GM18502 (cell line): ENCODE data around the gene GLDN.
"Not testable (repeated sequence)": the region's sequence is repeated elsewhere in the genome, so short reads cannot be mapped to it uniquely, and the experiment has no call there.

Experiments used
- ATAC-seq: cut with Tn5 transposase; IDR thresholded peaks from one replicate; pipeline ENCODE4 v1.9.1; 2021; ENCODE audit warnings: mild to moderate bottlenecking; ENCODE audit not compliant: unreplicated experiment, poor library complexity

GLDN gene

DNA sequence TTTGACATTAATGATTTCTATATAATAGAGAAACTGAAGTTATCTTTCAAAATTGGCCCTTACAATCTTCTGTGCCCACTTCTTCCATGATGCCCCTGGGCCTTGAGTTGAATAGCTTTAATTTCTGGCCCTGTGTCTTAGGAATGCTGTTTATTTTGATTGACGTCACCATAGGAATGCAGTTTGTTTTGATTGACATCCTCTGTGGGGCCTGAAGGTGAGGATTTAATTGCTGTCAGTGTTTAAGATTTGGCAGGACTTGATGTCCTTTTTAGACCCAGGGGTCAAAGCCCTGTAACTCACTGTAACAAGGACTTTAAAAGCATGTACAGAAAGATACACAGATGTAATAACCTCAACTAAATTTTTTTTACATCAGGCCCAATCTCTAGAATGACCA is 83.3 kb downstream of the GLDN start:
- ATAC-seq: no peak

DNA sequence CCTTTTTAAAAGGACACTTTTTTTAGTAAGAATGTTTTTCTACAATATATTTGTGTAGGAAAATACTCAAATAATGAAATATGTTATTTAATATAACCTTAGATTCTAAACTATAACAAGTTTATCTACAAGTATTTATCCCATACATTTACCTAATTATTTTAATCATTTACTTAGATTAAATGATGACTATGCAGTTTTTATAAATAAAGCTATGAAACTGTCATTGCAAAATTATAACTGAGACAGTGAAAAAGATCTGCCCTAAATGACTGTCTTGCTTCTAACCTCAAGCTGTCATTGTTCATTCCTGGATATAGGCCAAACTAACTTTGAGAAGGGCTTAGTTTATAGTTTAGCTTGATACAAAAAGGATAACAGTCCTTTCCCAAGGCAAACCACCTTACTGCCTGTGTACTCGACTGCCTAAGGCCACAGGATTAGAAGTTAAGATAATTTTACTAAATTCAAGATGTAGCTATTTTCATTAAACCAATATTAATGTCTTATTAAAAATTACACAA is 84.1 kb downstream of the GLDN start:
- no peak for ATAC-seq

DNA sequence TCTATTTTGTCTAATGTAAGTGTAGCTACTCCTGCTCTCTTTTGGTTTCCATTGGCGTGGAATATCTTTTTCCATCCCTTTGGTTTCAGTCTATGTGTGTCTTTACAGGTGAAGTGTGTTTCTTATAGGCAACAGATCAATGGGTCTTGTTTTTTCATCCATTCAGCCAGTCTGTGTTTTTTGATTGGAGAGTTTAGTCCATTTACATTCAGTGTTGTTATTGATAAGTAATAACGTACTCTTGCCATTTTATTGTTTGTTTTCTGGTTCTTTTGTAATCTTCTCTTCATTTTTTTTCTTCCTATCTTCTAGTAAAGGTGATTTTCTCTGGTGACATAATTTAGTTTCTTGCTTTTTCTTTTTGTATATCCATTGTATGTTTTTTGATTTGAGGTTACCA is 97.1 kb downstream of the GLDN start:
- ATAC-seq: no peak

DNA sequence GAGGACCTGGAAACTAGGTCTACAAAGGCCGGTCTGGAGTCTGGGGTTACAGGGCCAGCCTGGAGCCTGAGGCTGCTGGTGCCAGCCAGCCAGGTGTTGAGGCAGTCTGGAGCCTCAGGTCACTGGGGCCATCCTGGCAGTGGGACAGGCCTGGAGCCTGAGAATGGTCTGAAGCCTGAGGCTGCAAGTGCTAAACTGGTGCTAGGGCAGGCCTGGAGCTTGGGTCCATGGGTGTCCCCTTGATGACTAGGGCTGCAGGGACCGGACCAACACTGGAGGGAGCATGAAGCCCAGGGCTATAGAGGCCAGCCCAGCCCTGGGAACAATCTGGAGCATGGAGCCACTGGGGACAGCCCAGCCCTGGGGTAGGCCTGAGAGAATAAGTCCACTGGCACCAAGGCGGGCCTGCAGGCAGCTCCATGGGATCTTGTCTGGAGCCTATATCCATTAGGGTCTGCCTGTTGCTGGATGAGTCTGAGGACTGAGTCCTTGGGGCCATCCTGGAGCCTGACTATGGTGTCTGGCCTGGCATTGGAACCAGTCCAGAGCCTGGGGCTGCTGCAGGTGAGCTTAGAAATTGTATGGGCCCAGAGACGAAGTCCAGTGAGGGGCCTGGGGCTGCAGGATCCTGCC is 101.9 kb downstream of the GLDN start:
- ATAC-seq: no peak

DNA sequence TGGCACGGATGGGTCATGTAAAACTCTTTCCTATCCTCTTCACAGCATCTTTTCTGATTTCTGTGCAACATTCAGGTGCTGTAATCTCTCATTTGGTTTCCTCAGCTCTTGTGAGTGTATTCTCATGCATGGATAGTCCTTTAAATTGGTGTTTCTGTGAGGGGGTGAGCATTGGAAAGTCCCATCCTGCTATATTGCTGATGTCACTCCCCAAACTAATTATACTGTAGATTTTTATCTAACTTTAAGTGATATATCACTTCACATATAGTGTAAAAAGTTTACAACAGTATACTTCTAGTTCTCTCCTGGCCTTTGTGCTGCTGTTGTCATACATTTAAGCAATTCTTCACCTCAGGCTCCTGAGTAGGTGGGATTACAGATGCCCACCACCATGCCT is 102.7 kb downstream of the GLDN start:
- no peak for ATAC-seq

DNA sequence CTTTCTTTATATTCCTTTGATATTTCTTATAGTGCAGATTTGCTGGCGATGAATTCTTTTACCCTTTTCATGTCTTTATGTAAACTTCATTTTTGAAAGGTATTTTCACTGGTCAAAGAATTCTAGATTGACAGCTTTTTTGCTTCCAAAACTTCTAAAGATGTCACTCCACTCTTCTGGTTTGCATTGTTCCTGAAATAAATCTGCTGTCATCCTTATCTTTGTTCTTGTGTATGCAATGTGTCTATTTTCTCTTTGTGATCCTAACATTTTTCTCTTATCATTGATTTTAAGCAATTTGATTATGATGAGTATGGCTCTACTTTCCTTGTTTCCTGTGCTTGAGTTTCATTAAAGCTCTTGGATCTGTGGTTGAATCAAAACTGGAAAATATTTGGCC is 103.4 kb downstream of the GLDN start:
- ATAC-seq: no peak

DNA sequence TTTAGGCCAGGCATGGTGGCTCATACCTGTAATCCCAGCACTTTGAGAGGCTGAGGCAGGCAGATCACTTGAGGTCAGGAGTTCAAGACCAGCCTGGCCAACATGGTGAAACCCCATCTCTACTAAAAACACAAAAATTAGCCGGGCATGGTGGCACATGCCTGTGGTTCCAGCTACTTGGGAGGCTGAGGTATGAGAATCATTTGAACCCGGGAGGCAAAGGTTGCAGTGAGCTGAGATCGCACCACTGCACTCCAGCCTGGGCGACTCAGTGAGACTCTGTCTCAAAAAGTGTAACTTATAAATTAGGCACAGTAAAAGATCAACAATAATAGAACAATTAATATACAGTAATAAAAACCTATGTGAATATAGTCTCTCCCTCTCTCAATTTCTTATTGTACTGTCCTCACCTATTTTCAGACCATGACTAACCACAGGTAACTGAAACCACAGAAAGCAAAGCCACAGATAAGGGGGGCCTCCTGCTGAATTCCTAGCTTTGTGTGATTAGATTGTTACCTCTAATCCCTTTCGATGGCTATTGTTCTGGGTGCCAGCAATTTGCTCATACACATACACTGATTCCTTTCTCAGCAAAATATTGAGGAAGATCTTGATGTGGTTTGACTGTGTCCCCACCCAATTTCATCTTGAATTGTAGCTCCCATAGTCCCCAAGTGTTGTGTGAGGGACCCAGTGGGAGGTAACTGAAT is 104.7 kb downstream of the GLDN start:
- not testable (repeated sequence) for ATAC-seq

DNA sequence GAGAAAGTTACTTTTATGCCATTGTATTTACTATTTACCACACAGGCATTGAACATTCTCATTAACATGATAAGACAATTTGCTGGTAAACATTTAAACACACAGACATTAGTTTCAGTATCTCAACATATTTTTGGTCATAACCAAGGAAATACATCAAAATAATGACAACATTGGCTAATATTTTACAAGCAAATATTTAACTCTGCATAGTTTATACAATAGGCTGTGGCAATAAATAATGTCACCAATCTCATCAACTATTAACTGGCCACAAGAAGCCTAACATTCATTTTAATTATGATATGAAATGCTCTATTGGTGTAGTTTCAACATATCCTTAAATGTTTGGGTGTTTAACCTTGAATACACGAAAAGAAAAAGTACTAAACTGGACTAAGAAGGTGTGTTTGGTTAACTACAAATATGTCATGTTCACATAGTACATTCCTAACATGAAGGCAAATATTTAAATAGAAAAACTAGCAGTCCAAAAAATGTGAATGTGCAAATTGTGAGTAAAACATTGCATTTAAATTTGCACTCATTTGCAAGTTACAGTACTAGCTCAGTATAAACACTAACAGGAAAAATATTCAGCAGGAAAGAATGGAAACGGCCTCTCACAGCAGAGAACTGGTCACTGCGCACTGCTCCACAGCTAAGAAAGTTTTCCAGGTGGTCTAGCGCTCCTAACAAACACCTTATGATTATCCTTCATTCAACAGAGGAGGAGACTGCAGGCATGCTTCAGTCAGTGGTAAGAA is 106.6 kb downstream of the GLDN start:
- ATAC-seq: no peak

DNA sequence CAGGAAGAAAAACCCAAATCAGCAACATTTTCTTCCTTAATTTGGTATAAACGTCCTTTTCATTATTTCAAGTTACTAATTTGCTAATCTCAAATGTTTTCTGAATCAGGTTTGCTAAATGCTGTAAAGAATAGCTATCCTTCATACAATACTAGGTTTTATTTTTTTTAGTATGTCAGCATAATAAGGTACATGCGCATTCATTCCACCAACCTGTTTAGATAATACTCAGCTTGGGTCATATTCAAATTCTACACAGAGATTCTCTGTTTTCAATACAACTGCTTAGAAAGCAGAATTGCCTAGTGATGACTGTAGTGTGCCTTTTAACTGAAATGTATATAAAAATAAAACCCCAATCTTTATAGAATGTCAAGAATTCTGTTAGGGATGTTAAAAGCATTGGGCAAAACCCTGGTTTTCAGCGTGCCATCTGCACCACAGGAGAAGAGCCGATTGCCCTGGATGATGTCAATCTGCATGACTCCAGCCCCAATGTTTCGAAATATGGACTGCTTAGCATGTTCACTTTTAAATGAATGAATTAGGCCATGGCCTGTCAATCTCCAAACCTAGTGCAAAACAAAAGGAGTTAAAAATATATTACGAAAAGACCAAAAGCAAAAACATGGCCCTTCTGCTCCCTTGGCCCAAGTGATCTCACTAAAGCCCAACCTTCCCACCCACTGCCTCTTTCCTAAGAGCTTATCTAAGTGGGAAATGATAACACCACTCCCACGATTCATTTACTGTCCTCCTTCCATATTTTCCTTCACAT is 107.4 kb downstream of the GLDN start:
- ATAC-seq: no peak

DNA sequence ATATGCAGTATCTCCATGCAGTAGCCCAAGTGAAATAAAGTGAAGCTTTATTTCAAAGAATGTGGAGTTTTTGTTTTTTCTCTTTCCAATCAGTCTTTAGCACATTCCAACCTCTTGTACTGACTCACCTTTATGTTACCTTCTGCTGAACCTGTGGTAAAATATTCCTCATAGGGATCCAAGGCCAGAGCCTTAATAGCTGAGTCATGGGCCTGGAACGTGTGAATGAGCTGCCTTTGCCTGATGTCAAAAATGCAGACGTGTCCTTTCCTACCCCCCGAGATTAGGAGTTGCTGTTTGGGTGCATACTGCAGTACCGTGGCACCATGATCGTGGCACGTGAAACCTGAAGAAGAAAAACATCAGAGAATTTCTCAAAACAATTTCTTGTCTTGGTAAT is 108.5 kb downstream of the GLDN start:
- no peak for ATAC-seq
